Body of pancreas (tissue), 4 donors: ENCODE measurements around the gene SNF8. TPM values are rescaled to one million over a fixed set of nuclear protein-coding genes. Genes with fewer than 3 reads are reported as not detected.
"Not testable (repeated sequence)": the region's sequence is repeated elsewhere in the genome, so short reads cannot be mapped to it uniquely, and the experiment has no call there.

ENCODE experiments used
- ATAC-seq: fragments of 150-250 bp; one replicate; pipeline ENCODE4 v1.9.1; 2016
- DNase-seq, 4 donors: peaks; one replicate each; pipeline ENCODE4 v3.0.0-alpha.2; 2019
- H3K27ac ChIP-seq, 4 donors: fragments of 200-600 bp; sonication (generic); 1 replicate in 3 of 4; 2 replicates in 1 of 4; pipeline versions ENCODE4 v1.5.1 to v1.6.1; 2016 to 2019; ENCODE audit warnings: mild to moderate bottlenecking in 1 of 4, mixed read lengths in 1 of 4, moderate library complexity in 1 of 4
- H3K27me3 ChIP-seq, 2 donors: fragments of 200-600 bp; sonication (generic); one replicate each; pipeline ENCODE4 v1.6.0; 2016; ENCODE audit warnings: mild to moderate bottlenecking in 1 of 2
- H3K36me3 ChIP-seq, 2 donors: fragments of 200-600 bp; sonication (generic); replicated peaks in 1 of 2; 2 replicates each; pipeline ENCODE4 v1.5.1; 2016; ENCODE audit warnings: low read depth in 2 of 2; ENCODE audit not compliant: insufficient read depth in 1 of 2
- H3K4me1 ChIP-seq: fragments of 200-600 bp; sonication (generic); one replicate; pipeline ENCODE4 v1.6.0; 2016
- H3K4me3 ChIP-seq, 2 donors: fragments of 200-600 bp; sonication (generic); 1 replicate in 1 of 2; 2 replicates in 1 of 2; pipeline ENCODE4 v1.5.1; 2016 to 2019
- H3K9me3 ChIP-seq, 3 donors: fragments of 200-600 bp; sonication (generic); 1 replicate in 2 of 3; 2 replicates in 1 of 3; pipeline ENCODE4 v1.5.1; 2016
- CTCF ChIP-seq, 7 experiments: fragments of 450-650 bp in 4 of 7; fragments of 200-600 bp in 3 of 7; sonication (generic) in 3 of 7; IDR thresholded peaks; one replicate each; pipeline ENCODE4 v1.5.1; 2016 to 2019; ENCODE audit warnings: antibody characterized with exemption in 7 of 7
- POLR2A ChIP-seq, 3 donors: fragments of 450-650 bp; IDR thresholded peaks; one replicate each; pipeline ENCODE4 v1.6.1; 2016; ENCODE audit warnings: antibody characterized with exemption in 3 of 3, mild to moderate bottlenecking in 2 of 3
- WGBS, 2 donors: methylation state at CpG; one replicate each; pipeline ENCODE4 v1.1.5; 2017; 5-methylcytosine and 5-hydroxymethylcytosine counted together
- intact Hi-C: fragments of 100-400 bp; cut with DNase I; formaldehyde crosslinking; loops from one replicate; pipeline ENCODE4 v1.15.1; 2023
- total RNA-seq, 2 donors: library from RNA; depleted of rRNA; stranded (reverse); fragments of >200 nt; gene quantifications; one replicate each; pipeline ENCODE4 v1.1.0, GENCODE V29; 2016

SNF8 gene
- total RNA-seq, 2 donors from 2014 or later, result 35.9 to 39.4 TPM

- WGBS, 2 donors, result 50 to 62% methylated on average over 5 of the region's 5 CpGs
- H3K27ac ChIP-seq, result no peak overlapping the region
- no peaks in the 10 kb centered on the region for H3K9me3 ChIP-seq
- no peak overlapping the region for H3K4me3 ChIP-seq
- TF ChIP-seq POLR2A (IDR thresholded peaks at IDR 0.05) (no peak), CTCF (IDR thresholded peaks at IDR 0.05) (no peak)
- H3K36me3 ChIP-seq, result no peaks in the 10 kb centered on the region
- H3K27me3 ChIP-seq, result no peaks in the 10 kb centered on the region
- ATAC-seq (no peak), DNase-seq (no peak)
- H3K4me1 ChIP-seq, result no peaks in the 10 kb centered on the region
- intact Hi-C loops, result no loop called here
These were observed 6.9 kb upstream of the SNF8 start for GRCh38 chr17:48951572-48951971.

- intact Hi-C loops, DNase-seq, H3K36me3 ChIP-seq, ATAC-seq, H3K9me3 ChIP-seq, H3K27me3 ChIP-seq: not testable (repeated sequence)
- Histone ChIP-seq H3K4me1 (peaks cover 19% of the 10 kb centered on the region), H3K27ac (peak overlapping the region; percentile 61 to 91 (median 81)), H3K4me3 (peak overlapping the region in 1 of 2 donors; percentile 96)
- 86 to 94% methylated on average over 16 of the region's 16 CpGs for WGBS, 2 donors
These were observed 614 bp upstream of the SNF8 start for GRCh38 chr17:48945261-48945651.

GRCh38 chr17:48933035-48933434 is 11.6 kb downstream of the SNF8 start:
- no peak for ATAC-seq
- no peaks in the 10 kb centered on the region for H3K27me3 ChIP-seq
- no peaks in the 10 kb centered on the region for H3K9me3 ChIP-seq
- no peak for DNase-seq
- H3K4me1 ChIP-seq, result no peaks in the 10 kb centered on the region
- WGBS, 2 donors, result 92 to 100% methylated on average over 2 to 6 of the region's 6 CpGs
- H3K36me3 ChIP-seq, result peaks cover 0 to 19% of the 10 kb centered on the region in 2 donors
- H3K4me3 ChIP-seq, result no peak overlapping the region
- TF ChIP-seq POLR2A (IDR thresholded peaks at IDR 0.05) (no peak), CTCF (IDR thresholded peaks at IDR 0.05) (no peak)
- intact Hi-C loops, result no loop called here
- no peak overlapping the region for H3K27ac ChIP-seq

- Histone ChIP-seq H3K4me1 (peaks cover 6% of the 10 kb centered on the region), H3K27me3 (no peaks in the 10 kb centered on the region), H3K36me3 (peaks cover 7 to 24% of the 10 kb centered on the region in 2 donors), H3K27ac (no peak overlapping the region), H3K9me3 (no peaks in the 10 kb centered on the region), H3K4me3 (no peak overlapping the region)
- no peak for ATAC-seq
- intact Hi-C loops, result no loop called here
- no peak for DNase-seq
- 37 to 40% methylated on average over 3 of the region's 3 CpGs for WGBS, 2 donors
- TF ChIP-seq CTCF (IDR thresholded peaks at IDR 0.05) (no peak), POLR2A (IDR thresholded peaks at IDR 0.05) (no peak)
These were observed 14.2 kb downstream of the SNF8 start for GRCh38 chr17:48930435-48930873.

GRCh38 chr17:48929812-48930165 is 14.9 kb downstream of the SNF8 start:
- Histone ChIP-seq H3K27ac (no peak overlapping the region), H3K4me3 (no peak overlapping the region), H3K9me3 (no peaks in the 10 kb centered on the region), H3K27me3 (no peaks in the 10 kb centered on the region), H3K4me1 (peaks cover 8% of the 10 kb centered on the region), H3K36me3 (peaks cover 7 to 24% of the 10 kb centered on the region in 2 donors)
- ATAC-seq (no peak), DNase-seq (no peak)
- intact Hi-C loops, result no loop called here
- 56 to 72% methylated on average over 1 of the region's 1 CpG for WGBS, 2 donors
- TF ChIP-seq CTCF (IDR thresholded peaks at IDR 0.05) (no peak), POLR2A (IDR thresholded peaks at IDR 0.05) (no peak)
